ENCODE measurements around the gene ELMOD2.

The ELMOD2 gene

DNA sequence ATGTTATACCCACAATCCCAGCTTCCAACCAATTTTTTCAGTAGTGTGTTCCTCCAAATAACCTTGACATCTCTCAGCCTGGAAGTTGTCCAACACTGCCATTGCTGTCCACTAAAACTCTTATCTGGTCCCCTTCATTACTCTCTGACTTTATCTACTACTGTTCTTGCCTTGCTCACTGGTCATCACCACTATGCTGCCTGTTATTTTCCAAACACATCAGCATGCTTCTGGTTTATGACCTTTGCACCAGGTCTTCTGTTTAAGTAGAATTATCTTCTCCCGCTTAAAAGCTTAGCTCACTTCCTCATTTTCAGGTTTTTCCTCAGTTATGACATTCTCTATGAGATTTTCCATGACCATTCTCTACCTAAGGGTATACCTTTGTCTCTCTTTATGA lies 5.5 kb downstream of the ELMOD2 start:
- H3K27ac ChIP-seq (ENCODE audit: low read depth, low read length, severe bottlenecking): no peak overlapping the region
- H3K4me1 ChIP-seq (ENCODE audit: control insufficient read depth, insufficient read depth, low read length, poor library complexity, severe bottlenecking): no peaks in the 10 kb centered on the region
- peaks cover 18% of the 10 kb centered on the region for H3K36me3 ChIP-seq (ENCODE audit: control insufficient read depth, insufficient read depth, low read length)
- H3K4me3 ChIP-seq (ENCODE audit: extremely low read depth, insufficient read depth, low read length, poor library complexity, severe bottlenecking): no peak overlapping the region
- WGBS, 2 experiments (ENCODE audit: insufficient coverage in 2 of 2): 90 to 93% methylated on average over 1 of the region's 1 CpG
- H3K9me3 ChIP-seq (ENCODE audit: control insufficient read depth, low read length): no peaks in the 10 kb centered on the region

DNA sequence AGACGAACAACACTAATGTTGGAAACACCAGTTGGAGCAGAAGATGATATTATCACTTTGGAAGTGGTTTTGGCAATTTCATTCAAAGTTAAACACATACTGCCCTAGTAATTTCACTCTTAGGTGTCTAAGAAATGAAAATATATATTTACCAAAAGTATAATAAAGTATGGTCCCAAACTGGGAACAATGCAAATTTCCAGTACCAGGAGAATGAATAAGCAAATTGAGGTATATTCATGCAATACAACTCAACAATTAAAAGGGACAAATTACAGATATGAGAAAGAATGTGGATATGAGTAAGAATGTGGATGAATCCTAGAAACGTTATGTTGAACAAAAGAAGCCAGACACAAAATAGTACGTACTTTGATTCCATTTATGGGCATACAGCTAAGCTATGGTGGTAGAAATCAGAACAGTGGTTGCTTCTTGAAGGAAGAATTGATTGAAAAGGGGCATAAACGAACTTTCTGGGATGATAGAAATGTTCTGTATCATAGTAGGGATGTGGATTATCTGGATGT lies 10.0 kb downstream of the ELMOD2 start:
- no peaks in the 10 kb centered on the region for H3K4me1 ChIP-seq (ENCODE audit: control insufficient read depth, insufficient read depth, low read length, poor library complexity, severe bottlenecking)
- 92 to 95% methylated on average over 2 to 3 of the region's 4 CpGs for WGBS, 2 experiments (ENCODE audit: insufficient coverage in 2 of 2)
- H3K4me3 ChIP-seq (ENCODE audit: extremely low read depth, insufficient read depth, low read length, poor library complexity, severe bottlenecking): no peak overlapping the region
- no peak overlapping the region for H3K27ac ChIP-seq (ENCODE audit: low read depth, low read length, severe bottlenecking)
- no peaks in the 10 kb centered on the region for H3K9me3 ChIP-seq (ENCODE audit: control insufficient read depth, low read length)
- peaks cover 26% of the 10 kb centered on the region for H3K36me3 ChIP-seq (ENCODE audit: control insufficient read depth, insufficient read depth, low read length)

DNA sequence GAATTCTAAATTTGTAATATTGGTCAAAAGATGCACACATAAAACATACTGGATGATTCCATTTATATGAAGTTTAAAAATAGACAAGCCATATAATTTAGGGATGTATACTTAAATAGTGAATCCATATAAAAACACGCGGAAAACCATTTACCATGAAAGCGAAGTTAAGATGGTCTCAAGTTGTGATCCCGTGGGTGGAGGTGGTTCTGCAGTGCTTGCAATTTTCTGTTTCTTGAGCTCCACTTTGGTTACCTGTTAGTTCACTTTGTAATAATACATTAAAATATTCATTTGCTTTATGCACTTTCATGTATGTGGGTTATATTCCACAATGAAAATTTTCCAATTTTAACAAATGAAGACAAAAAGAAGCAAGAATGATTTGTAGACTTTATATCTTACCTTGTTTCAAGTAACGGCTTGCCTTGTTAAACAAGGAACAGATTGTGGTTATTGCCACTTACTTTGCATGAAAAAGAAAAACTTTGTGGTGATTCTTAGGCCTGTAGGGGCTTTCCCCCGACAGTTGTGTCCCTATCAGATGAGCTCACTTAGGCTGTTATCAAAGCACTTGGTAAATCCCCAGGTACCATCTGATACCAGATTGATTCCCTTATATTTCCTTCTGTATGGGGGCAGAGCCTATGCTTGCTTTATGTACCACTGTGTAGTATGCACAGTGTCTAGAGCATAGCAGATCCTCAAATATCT lies 32.6 kb downstream of the ELMOD2 start:
- H3K4me3 ChIP-seq (ENCODE audit: extremely low read depth, insufficient read depth, low read length, poor library complexity, severe bottlenecking): no peak overlapping the region
- 93 to 100% methylated on average over 3 to 5 of the region's 6 CpGs for WGBS, 2 experiments (ENCODE audit: insufficient coverage in 2 of 2)

DNA sequence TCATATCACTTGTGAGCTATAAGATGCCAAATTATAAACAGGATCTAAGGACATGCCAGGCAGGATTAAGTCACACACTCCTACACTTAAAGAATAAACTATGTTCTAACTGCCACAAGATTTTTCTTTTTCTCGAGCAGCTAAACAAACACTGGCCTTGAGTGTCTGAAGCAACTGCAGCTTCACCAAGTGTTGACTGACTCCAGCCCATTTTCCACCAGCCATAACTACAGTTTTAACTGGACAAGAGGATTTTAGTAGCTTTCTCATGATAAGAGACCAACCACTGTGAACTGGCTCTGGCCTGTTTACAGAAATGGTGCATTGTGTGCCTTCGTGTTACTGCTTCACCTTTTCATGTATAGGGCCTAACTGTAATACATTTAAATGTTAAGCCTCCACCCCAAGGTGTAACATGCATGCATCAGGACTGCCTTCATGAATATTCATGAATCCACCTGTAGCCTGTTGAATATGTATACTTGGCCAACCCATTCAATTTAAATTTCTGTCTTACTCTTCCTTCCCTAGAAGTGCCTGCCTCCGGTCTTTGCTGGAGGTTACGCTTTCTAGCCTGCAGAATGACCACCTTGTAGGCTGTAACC lies 34.0 kb downstream of the ELMOD2 start:
- H3K4me3 ChIP-seq (ENCODE audit: extremely low read depth, insufficient read depth, low read length, poor library complexity, severe bottlenecking): no peak overlapping the region
- H3K27ac ChIP-seq (ENCODE audit: low read depth, low read length, severe bottlenecking): no peak overlapping the region
- WGBS, 2 experiments (ENCODE audit: insufficient coverage in 2 of 2): 63 to 94% methylated on average over 2 of the region's 4 CpGs
- H3K4me1 ChIP-seq (ENCODE audit: control insufficient read depth, insufficient read depth, low read length, poor library complexity, severe bottlenecking): no peaks in the 10 kb centered on the region
- no peaks in the 10 kb centered on the region for H3K36me3 ChIP-seq (ENCODE audit: control insufficient read depth, insufficient read depth, low read length)
- no peaks in the 10 kb centered on the region for H3K9me3 ChIP-seq (ENCODE audit: control insufficient read depth, low read length)

More for the DNA sequence above, 32.6 kb downstream of the ELMOD2 start:
- Histone ChIP-seq H3K4me1 (ENCODE audit: control insufficient read depth, insufficient read depth, low read length, poor library complexity, severe bottlenecking) (no peaks in the 10 kb centered on the region), H3K27ac (ENCODE audit: low read depth, low read length, severe bottlenecking) (no peak overlapping the region), H3K36me3 (ENCODE audit: control insufficient read depth, insufficient read depth, low read length) (no peaks in the 10 kb centered on the region), H3K9me3 (ENCODE audit: control insufficient read depth, low read length) (no peaks in the 10 kb centered on the region)

DNA sequence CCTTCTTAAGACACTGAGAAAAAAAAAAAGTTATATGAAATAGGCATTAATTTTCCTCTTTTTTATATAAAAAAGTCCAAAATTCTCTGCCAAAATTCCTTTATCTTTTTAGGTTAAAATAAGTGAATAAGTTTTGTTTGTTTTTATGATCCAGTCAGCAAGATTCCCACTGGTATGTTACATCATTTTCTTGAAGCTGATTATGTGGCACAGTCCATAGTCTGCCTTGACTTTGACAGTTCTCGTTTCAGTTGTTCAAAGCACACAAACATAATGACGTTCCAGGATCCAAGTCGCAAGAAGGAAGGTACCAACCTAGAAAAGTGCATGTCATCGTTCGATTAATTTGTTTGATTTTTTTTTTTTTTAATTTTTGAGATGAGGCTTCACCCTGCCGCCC lies 35.7 kb downstream of the ELMOD2 start:
- H3K4me3 ChIP-seq (ENCODE audit: extremely low read depth, insufficient read depth, low read length, poor library complexity, severe bottlenecking): no peak overlapping the region
- H3K27ac ChIP-seq (ENCODE audit: low read depth, low read length, severe bottlenecking): no peak overlapping the region
- H3K4me1 ChIP-seq (ENCODE audit: control insufficient read depth, insufficient read depth, low read length, poor library complexity, severe bottlenecking): no peaks in the 10 kb centered on the region
- no peaks in the 10 kb centered on the region for H3K9me3 ChIP-seq (ENCODE audit: control insufficient read depth, low read length)
- no peaks in the 10 kb centered on the region for H3K36me3 ChIP-seq (ENCODE audit: control insufficient read depth, insufficient read depth, low read length)
- WGBS, 2 experiments (ENCODE audit: insufficient coverage in 2 of 2): 88 to 100% methylated on average over 5 to 6 of the region's 6 CpGs

DNA sequence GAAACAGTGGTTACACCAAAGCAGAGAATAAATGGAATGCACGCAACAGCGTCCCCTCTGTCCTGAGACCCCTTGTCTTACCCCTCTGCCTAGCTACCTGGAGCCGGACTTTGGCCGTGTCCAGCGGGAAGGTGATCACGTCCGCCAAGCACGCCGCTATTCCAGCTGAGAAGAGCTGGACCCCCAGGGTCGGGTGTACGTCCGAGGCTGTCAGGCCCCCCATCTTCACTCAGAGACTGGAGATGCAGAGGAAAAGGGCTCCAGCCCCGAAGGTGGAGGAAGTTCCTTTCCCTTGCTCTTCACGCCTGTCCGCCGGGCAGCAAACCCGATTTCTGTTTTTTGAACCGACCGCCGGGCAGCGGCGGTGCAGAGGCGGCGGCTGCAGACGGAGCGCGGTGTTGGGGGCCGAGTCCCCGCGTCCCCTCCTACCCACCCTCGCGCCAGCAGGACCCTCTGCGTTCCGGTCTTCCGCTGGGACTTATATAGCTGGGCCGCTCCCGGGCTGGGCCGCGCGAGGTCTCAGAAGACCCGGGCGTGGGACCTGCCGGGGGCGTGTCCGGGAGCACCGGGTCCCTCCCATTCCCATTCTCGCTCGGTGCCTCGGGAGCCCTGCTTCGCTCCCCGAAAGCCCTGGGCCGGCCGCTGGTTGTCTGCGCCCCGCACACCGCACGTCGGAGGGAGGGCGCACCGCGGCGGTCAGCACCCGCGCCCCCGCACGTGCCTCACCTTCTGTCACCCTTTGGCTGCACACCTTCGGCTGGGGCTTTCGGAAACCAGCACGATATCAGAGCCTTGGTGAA lies 44.7 kb downstream of the ELMOD2 start, which contains the start of gene UCP1:
Gene UCP1, minus strand, starts transcription at position 455 of the 800 bp plus-strand sequence. Its CDS starts 232 bp downstream, at position 223.
- Histone ChIP-seq H3K27ac (ENCODE audit: low read depth, low read length, severe bottlenecking) (no peak within 1 kb of the TSS), H3K4me3 (ENCODE audit: extremely low read depth, insufficient read depth, low read length, poor library complexity, severe bottlenecking) (peak within 1 kb of the TSS; percentile 35), H3K9me3 (ENCODE audit: control insufficient read depth, low read length) (no peaks in the 10 kb centered on the region), H3K4me1 (ENCODE audit: control insufficient read depth, insufficient read depth, low read length, poor library complexity, severe bottlenecking) (peaks cover 10% of the 10 kb centered on the region), H3K36me3 (ENCODE audit: control insufficient read depth, insufficient read depth, low read length) (no peaks in the 10 kb centered on the region)
- 1% methylated on average over 48 to 58 of the region's 69 CpGs for WGBS, 2 experiments (ENCODE audit: insufficient coverage in 2 of 2)

DNA sequence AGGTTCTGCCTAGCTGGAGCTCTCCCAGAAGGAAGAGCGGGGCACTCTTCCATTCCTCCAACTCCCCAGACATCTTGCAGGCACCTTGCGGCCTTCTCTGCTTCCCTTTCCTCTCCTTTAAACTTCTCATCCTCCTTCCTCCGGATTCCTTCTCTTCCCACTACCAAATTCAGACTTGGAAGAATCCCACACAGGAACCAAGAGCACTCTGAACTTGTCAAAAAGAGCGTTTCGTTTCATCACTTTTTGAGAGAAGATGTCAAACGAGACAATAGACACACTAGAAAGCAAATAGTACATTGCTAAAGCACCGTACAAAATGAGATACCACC lies 45.3 kb downstream of the ELMOD2 start:
- peak overlapping the region; percentile 35 for H3K4me3 ChIP-seq (ENCODE audit: extremely low read depth, insufficient read depth, low read length, poor library complexity, severe bottlenecking)
- H3K36me3 ChIP-seq (ENCODE audit: control insufficient read depth, insufficient read depth, low read length): no peaks in the 10 kb centered on the region
- H3K9me3 ChIP-seq (ENCODE audit: control insufficient read depth, low read length): no peaks in the 10 kb centered on the region
- H3K4me1 ChIP-seq (ENCODE audit: control insufficient read depth, insufficient read depth, low read length, poor library complexity, severe bottlenecking): peaks cover 10% of the 10 kb centered on the region
- H3K27ac ChIP-seq (ENCODE audit: low read depth, low read length, severe bottlenecking): no peak overlapping the region
- WGBS, 2 experiments (ENCODE audit: insufficient coverage in 2 of 2): 33 to 49% methylated on average over 3 to 5 of the region's 7 CpGs

DNA sequence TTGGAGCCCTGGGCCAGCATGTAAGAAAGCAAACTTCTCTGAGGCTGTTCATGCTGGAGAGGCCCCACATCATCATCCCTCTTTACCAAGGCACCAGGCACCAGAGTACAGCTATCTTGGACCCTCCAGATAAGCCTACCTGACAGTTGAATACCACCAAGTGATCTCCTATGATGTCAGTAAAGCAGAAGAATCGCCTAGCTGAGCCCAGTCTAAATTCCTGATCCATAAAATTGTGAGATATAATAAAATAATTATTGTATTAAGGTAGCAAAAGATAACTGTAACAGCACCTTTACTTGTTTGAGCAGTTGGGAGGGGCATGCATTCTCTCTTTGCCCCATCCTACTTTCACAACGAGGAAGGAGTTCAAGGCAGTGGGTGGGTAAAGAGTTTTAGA lies 47.7 kb downstream of the ELMOD2 start:
- Histone ChIP-seq H3K27ac (ENCODE audit: low read depth, low read length, severe bottlenecking) (no peak overlapping the region), H3K9me3 (ENCODE audit: control insufficient read depth, low read length) (no peaks in the 10 kb centered on the region), H3K4me1 (ENCODE audit: control insufficient read depth, insufficient read depth, low read length, poor library complexity, severe bottlenecking) (peaks cover 10% of the 10 kb centered on the region), H3K4me3 (ENCODE audit: extremely low read depth, insufficient read depth, low read length, poor library complexity, severe bottlenecking) (no peak overlapping the region), H3K36me3 (ENCODE audit: control insufficient read depth, insufficient read depth, low read length) (no peaks in the 10 kb centered on the region)
- WGBS, 2 experiments (ENCODE audit: insufficient coverage in 2 of 2): no CpG with 5 or more reads among the region's 2 CpGs

DNA sequence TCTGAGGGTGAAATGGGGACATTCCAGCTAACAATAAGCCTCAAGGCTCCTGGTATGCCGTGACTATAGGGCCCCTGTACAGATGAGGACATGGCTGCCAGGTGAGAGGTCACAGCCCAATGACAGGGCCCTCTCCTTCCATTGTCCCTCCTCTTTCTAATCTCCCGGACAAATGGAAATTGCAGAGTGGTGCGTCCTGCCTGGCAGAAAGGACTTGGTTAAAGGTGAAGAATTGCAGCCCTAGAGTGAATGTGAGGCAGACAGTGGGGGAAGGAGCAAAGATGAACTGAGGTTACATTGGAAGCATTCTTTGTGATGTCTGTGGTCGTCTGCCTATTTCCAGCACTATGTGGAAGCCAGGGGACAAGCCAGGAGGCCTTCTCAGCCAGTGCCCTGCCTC lies 51.5 kb downstream of the ELMOD2 start:
- H3K9me3 ChIP-seq (ENCODE audit: control insufficient read depth, low read length): no peaks in the 10 kb centered on the region
- no peak overlapping the region for H3K27ac ChIP-seq (ENCODE audit: low read depth, low read length, severe bottlenecking)
- H3K4me1 ChIP-seq (ENCODE audit: control insufficient read depth, insufficient read depth, low read length, poor library complexity, severe bottlenecking): no peaks in the 10 kb centered on the region
- H3K36me3 ChIP-seq (ENCODE audit: control insufficient read depth, insufficient read depth, low read length): no peaks in the 10 kb centered on the region
- WGBS, 2 experiments (ENCODE audit: insufficient coverage in 2 of 2): 67 to 85% methylated on average over 2 to 4 of the region's 4 CpGs
- H3K4me3 ChIP-seq (ENCODE audit: extremely low read depth, insufficient read depth, low read length, poor library complexity, severe bottlenecking): no peak overlapping the region

DNA sequence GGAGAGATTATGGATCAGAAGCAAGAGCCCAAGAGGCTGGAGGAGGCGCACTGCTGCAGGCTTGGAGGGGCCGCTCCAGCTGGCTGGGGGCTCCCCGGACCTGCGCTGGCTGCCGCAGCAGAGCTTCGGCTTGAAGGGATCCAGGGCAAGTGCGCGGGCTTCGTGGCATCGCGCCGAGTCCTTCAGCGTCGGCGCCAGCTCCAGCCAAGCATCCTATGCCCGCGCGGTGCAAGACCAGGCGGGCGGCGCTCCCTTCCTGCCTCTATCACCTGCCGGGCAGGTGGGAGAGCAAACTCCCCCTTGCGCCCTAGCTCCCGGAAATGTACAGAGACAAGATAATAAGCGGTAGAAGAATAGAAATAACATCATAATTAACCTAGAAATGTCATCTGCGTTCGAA lies 55.3 kb downstream of the ELMOD2 start:
- no peaks in the 10 kb centered on the region for H3K9me3 ChIP-seq (ENCODE audit: control insufficient read depth, low read length)
- H3K4me3 ChIP-seq (ENCODE audit: extremely low read depth, insufficient read depth, low read length, poor library complexity, severe bottlenecking): no peak overlapping the region
- no peak overlapping the region for H3K27ac ChIP-seq (ENCODE audit: low read depth, low read length, severe bottlenecking)
- H3K4me1 ChIP-seq (ENCODE audit: control insufficient read depth, insufficient read depth, low read length, poor library complexity, severe bottlenecking): no peaks in the 10 kb centered on the region
- WGBS, 2 experiments (ENCODE audit: insufficient coverage in 2 of 2): 94 to 95% methylated on average over 15 to 19 of the region's 27 CpGs
- no peaks in the 10 kb centered on the region for H3K36me3 ChIP-seq (ENCODE audit: control insufficient read depth, insufficient read depth, low read length)

All from mesodermal cell (in vitro differentiated cells).